Inferior parietal cortex (tissue), 1 donor: ENCODE measurements around the gene POP7.
"Not testable (repeated sequence)": the region's sequence is repeated elsewhere in the genome, so short reads cannot be mapped to it uniquely, and the experiment has no call there.

Experiments
- DNase-seq: peaks from one replicate; pipeline ENCODE4 v3.0.0-alpha.2; 2016; ENCODE audit errors: extremely low spot score

The POP7 gene

GRCh38 chr7:100692578-100692961 is 13.4 kb upstream of the POP7 start:
- DNase-seq = no peak

- no peak for DNase-seq
Measured at GRCh38 chr7:100693312-100694097, 12.4 kb upstream of the POP7 start.

DNA sequence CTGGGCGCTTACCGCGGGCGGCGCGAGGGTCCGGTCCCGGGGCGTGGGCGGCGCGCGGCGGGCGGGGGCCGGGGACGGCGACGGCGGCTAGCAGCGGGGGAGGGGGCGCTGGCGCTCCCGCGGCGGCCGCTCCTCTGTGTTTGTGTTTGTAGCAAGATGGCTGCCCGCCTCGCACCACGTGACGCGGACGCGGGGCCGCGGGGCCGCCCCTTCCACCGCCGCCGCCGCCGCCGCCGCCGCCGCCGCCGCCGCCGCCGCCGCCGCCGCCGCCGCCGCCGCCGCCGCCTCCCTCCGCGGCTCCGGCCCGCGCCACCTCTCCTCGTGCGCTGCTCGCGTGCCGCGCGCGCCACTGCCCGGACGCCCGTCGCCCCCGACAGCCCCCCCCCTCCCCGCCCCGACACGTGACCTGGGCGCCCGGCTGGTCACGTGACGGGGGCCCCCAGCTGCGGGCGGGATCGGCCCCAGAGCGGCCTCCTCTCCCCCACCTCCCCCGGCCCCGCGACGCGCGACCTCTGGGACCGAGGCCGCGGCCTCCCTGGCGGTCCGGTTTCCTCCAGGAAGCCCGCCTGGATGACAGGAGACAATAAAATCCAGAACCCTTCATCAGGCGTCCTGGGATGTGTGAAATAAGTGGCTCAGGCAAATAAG is 11.7 kb upstream of the POP7 start, which contains the start of gene GIGYF1:
TSS of gene GIGYF1 (minus strand) at position 153 of the 648 bp plus-strand sequence. CDS start 6,012 bp downstream, outside the sequence.
- DNase-seq = no peak

- no peak for DNase-seq
Measured at GRCh38 chr7:100696123-100696521, 9.8 kb upstream of the POP7 start.

- DNase-seq = no peak
Measured at GRCh38 chr7:100699018-100699417, 6.9 kb upstream of the POP7 start.

- DNase-seq = not testable (repeated sequence)
Measured at GRCh38 chr7:100701089-100701488, 4.8 kb upstream of the POP7 start.

DNA sequence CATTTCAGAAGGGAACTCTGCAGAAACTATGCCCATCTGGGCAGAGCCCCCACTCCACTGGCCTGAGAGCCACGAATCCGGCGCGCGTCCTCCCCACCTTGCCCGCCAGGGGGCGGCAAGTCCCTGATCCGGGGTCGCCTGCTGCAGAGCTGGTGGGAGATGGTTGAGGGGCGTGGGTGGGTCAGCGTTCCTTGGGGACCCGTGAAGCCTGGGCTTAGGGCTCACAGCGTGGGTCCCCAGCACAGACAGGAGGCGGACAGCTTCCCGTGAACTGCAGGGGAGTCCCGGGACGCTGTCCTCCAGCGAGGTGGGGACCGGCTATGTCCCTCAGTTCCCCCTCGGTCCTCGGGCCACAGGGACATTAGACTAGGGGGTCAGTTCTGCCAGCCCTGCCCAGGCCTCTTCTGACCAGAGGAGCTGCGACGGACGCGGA is 585 bp upstream of the POP7 start:
- DNase-seq = peak; percentile 76

GRCh38 chr7:100706672-100707311 is 871 bp downstream of the POP7 start:
- DNase-seq = no peak

- no peak for DNase-seq
Measured at GRCh38 chr7:100708395-100708794, 2.5 kb downstream of the POP7 start.

DNA sequence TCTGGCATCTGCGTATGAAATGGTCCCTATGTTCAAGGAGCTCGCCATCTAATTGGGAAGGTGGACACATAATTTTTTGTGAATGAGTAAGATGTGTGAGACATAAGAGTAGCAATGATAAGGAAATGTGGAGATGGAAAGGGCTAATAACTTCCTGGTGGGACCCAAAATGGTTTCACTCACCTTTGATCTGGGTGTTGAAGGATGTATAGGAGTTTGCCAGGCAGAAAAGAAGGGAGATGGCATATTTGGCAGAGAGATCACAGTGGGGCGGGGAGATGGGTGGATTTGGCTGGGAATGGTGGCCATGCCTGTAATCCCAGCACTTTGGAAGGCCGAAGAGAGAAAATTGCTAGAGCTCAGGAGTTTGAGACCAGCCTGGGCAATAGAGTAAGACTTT is 4.5 kb downstream of the POP7 start:
- DNase-seq = no peak

GRCh38 chr7:100711369-100711768 is 5.4 kb downstream of the POP7 start:
- DNase-seq = no peak

- DNase-seq = no peak
Measured at GRCh38 chr7:100714725-100715124, 8.8 kb downstream of the POP7 start.

- not testable (repeated sequence) for DNase-seq
Measured at GRCh38 chr7:100717073-100717472, 11.2 kb downstream of the POP7 start.

DNA sequence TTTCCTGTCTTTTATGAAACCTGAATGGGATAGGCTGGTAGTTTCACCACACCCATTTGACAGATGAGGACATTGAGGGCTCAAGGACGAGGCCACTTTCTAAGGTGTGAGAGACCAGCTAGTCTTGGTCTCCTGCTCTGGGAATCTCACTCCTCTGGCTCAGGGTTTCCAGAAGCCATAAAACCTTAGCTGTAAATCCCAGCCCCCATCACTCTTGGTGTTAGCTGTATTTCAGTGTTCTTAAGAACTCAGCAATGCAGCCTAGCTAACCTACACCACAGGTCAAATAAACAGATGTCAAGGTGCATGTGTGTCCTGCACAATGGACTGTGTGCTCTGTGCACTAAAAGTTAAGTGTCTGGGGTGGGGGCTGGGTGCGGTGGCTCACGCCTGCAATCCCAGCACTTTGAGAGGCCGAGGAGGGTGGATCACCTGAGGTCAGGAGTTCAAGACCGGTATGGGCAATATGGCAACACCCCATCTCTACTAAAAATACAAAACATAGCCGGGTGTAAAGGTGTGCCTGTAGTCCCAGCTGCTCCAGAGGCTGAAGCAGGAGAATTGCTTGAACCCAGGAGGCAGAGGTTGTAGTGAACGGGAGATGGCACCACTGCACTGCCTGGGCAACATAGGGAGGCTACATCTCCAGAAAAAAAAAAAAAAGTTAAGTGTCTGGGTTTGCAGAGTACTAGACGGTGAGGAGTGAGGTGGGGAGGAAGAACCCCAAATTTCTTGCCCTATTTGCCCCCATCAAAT is 13.8 kb downstream of the POP7 start:
- DNase-seq = no peak

DNA sequence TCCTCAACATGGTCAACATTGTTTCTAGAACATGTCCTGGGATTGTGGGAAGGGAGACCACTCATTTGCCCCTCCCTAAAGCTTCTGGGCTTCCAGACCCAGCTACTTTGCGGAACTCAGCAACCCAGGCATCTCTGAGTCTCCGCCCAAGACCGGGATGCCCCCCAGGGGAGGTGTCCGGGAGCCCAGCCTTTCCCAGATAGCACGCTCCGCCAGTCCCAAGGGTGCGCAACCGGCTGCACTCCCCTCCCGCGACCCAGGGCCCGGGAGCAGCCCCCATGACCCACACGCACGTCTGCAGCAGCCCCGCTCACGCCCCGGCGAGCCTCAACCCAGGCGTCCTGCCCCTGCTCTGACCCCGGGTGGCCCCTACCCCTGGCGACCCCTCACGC is 14.4 kb downstream of the POP7 start, which contains the start of gene EPO:
TSS of gene EPO (plus strand) at position 190 of the 392 bp plus-strand sequence. CDS start 513 bp downstream, outside the sequence.
- no peak for DNase-seq

- no peak for DNase-seq
Measured at GRCh38 chr7:100720671-100721504, 15.0 kb downstream of the POP7 start.

DNA sequence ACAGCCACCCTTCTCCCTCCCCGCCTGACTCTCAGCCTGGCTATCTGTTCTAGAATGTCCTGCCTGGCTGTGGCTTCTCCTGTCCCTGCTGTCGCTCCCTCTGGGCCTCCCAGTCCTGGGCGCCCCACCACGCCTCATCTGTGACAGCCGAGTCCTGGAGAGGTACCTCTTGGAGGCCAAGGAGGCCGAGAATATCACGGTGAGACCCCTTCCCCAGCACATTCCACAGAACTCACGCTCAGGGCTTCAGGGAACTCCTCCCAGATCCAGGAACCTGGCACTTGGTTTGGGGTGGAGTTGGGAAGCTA is 15.5 kb downstream of the POP7 start:
- no peak for DNase-seq

DNA sequence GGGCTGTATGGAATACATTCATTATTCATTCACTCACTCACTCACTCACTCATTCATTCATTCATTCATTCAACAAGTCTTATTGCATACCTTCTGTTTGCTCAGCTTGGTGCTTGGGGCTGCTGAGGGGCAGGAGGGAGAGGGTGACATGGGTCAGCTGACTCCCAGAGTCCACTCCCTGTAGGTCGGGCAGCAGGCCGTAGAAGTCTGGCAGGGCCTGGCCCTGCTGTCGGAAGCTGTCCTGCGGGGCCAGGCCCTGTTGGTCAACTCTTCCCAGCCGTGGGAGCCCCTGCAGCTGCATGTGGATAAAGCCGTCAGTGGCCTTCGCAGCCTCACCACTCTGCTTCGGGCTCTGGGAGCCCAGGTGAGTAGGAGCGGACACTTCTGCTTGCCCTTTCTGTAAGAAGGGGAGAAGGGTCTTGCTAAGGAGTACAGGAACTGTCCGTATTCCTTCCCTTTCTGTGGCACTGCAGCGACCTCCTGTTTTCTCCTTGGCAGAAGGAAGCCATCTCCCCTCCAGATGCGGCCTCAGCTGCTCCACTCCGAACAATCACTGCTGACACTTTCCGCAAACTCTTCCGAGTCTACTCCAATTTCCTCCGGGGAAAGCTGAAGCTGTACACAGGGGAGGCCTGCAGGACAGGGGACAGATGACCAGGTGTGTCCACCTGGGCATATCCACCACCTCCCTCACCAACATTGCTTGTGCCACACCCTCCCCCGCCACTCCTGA is 16.7 kb downstream of the POP7 start:
- DNase-seq = no peak

- no peak for DNase-seq
Measured at GRCh38 chr7:100723732-100724275, 17.9 kb downstream of the POP7 start.

GRCh38 chr7:100724364-100724763 is 18.4 kb downstream of the POP7 start:
- DNase-seq = not testable (repeated sequence)
